GM12878 (cell line): ENCODE measurements around the gene MAST4. TPM values are rescaled to one million over a fixed set of nuclear protein-coding genes. Genes with fewer than 3 reads are reported as not detected.

Source experiments
- ATF3 ChIP-seq: IDR thresholded peaks from 2 replicates; pipeline ENCODE4 v1.6.1; 2011; ENCODE audit warnings: low read depth, mild to moderate bottlenecking, low read length, moderate library complexity, borderline replicate concordance; ENCODE audit errors: extremely low read depth
- HDGF ChIP-seq: fragments of 450-650 bp; IDR thresholded peaks from 2 replicates; pipeline ENCODE4 v1.6.1; 2016; ENCODE audit warnings: antibody characterized with exemption
- KDM1A ChIP-seq: fragments of 200-600 bp; sonication (generic); IDR thresholded peaks from 2 replicates; pipeline ENCODE4 v1.6.1; 2016; ENCODE audit warnings: borderline replicate concordance
- LARP7 ChIP-seq: fragments of 450-650 bp; IDR thresholded peaks from 2 replicates; pipeline ENCODE4 v1.6.1; 2017; ENCODE audit warnings: mild to moderate bottlenecking
- MLLT1 ChIP-seq: fragments of 450-650 bp; IDR thresholded peaks from 2 replicates; pipeline ENCODE4 v1.6.1; 2016; ENCODE audit warnings: mild to moderate bottlenecking
- NKRF ChIP-seq: fragments of 450-650 bp; conservative IDR thresholded peaks from 2 replicates; pipeline ENCODE4 v1.6.1; 2017; ENCODE audit warnings: mild to moderate bottlenecking, moderate library complexity
- PKNOX1 ChIP-seq: fragments of 450-650 bp; IDR thresholded peaks from 2 replicates; pipeline ENCODE4 v1.6.1; 2016; ENCODE audit warnings: mild to moderate bottlenecking
- PRDM15 ChIP-seq: fragments of 450-650 bp; formaldehyde crosslinking; IDR thresholded peaks from 2 replicates; pipeline ENCODE4 v1.4.0; 2020; ENCODE audit warnings: mild to moderate bottlenecking, moderate library complexity
- RUNX3 ChIP-seq: IDR thresholded peaks from 2 replicates; pipeline ENCODE4 v1.6.1; 2012; ENCODE audit warnings: low read length, inconsistent platforms
- STAT3 ChIP-seq: IDR thresholded peaks from 2 replicates; pipeline ENCODE4 v1.6.1; 2011; ENCODE audit warnings: low read depth, low read length, improper control_type of control experiment
- USF2 ChIP-seq: IDR thresholded peaks from 2 replicates; pipeline ENCODE4 v1.6.1; 2011; ENCODE audit warnings: low read depth, low read length, improper control_type of control experiment, borderline replicate concordance
- YBX1 ChIP-seq: fragments of 450-650 bp; IDR thresholded peaks from 2 replicates; pipeline ENCODE4 v1.6.1; 2016; ENCODE audit warnings: antibody characterized with exemption
- ZBED1 ChIP-seq: IDR thresholded peaks from 2 replicates; pipeline ENCODE4 v1.6.1; 2016; ENCODE audit warnings: borderline replicate concordance
- ZNF592 ChIP-seq: fragments of 450-650 bp; IDR thresholded peaks from 2 replicates; pipeline ENCODE4 v1.6.1; 2017; ENCODE audit warnings: mild to moderate bottlenecking, moderate library complexity
- polyA plus RNA-seq, 11 experiments: library from polyadenylated mRNA; depleted of rRNA in 4 of 11; unstranded in 6 of 11; stranded (reverse) in 5 of 11; fragments of >200 nt; fragmentation: Nextera tagmentation in 4 of 11; fragmentation: Illumina TruSeq in 1 of 11; extraction: Ambion mirVana in 4 of 11; extraction: Trizol in 1 of 11; gene quantifications; 1 replicate in 1 of 11; 2 replicates in 10 of 11; pipeline versions ENCODE4 v1.2.1 to v1.2.3, GENCODE V29; 2011 to 2016; ENCODE audit warnings: inconsistent platforms in 2 of 11, missing spikeins in 2 of 11, low read depth in 1 of 11
- total RNA-seq, 4 experiments: library from RNA; depleted of rRNA in 3 of 4; stranded (reverse); fragments of >200 nt in 3 of 4; fragmentation: Illumina TruSeq in 1 of 4; extraction: Trizol in 1 of 4; gene quantifications; 2 replicates each; pipeline versions ENCODE4 v1.2.1 to v1.2.3, GENCODE V29; 2013 to 2021

MAST4 gene
- total and polyA plus RNA-seq, 10 of the 15 experiments (the other 5 are each of a cell fraction or from before 2014, with no cell fraction given): 0.02 to 1.6 (median 0.29) TPM; not detected in 1

GRCh38 chr5:67215519-67216471, 619.6 kb downstream of the MAST4 start (continued):
- TF ChIP-seq NKRF: no peak
- TF ChIP-seq MLLT1: no peak
- no peak; the same call in 1 of the 2 replicates for TF ChIP-seq ZBED1
- no peak for TF ChIP-seq KDM1A
- TF ChIP-seq STAT3: no peak
- TF ChIP-seq YBX1: no peak
- TF ChIP-seq RUNX3: peak; percentile 60
- no peak for TF ChIP-seq PKNOX1
- no peak for TF ChIP-seq ZNF592
- no peak for TF ChIP-seq LARP7
- TF ChIP-seq USF2: no peak
- TF ChIP-seq HDGF: no peak
- no peak for TF ChIP-seq PRDM15
- no peak for TF ChIP-seq ATF3
